Erythroblast (primary cell): ENCODE data around the gene MAGI1.

Source experiments
- GATA1 ChIP-seq: IDR thresholded peaks from 2 replicates; pipeline ENCODE4 v1.6.1; 2011; ENCODE audit warnings: low read depth, mild to moderate bottlenecking, control low read depth, low read length, moderate library complexity
- POLR2A ChIP-seq: IDR thresholded peaks from 2 replicates; pipeline ENCODE4 v1.6.1; 2011; ENCODE audit warnings: mild to moderate bottlenecking, low read length

- TF ChIP-seq POLR2A (no peak), GATA1 (no peak)
Observed at GRCh38 chr3:66039590-66039887, 821 bp upstream of the MAGI1 start.
